ENCODE results near the gene ELF2.
"Not testable (repeated sequence)": the region's sequence is repeated elsewhere in the genome, so short reads cannot be mapped to it uniquely, and the experiment has no call there.

ELF2 gene

DNA sequence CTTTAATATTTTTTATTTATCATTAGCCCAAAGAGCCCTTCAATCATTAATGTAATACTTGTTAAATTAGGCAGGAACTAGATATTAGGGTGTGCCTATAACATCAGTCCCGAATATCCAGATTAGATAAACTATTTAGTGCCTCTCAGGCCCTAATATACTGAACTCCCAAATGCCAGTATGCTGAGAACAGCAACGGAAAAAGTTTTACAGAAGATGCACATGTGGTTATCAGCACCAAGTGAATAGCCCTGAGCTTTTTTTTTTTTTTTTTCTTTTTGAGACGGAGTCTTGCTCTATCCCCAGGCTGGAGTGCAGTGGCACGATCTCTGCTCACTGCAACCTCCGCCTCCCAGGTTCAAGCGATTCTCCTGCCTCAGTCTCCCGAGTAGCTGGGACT lies 13.0 kb upstream of the ELF2 start:
- in situ Hi-C loops (cut with MboI; ENCODE audit: low pct_unique_long_range_greater_than_20kb, low sequenced_read_pairs), result no loop called here

DNA sequence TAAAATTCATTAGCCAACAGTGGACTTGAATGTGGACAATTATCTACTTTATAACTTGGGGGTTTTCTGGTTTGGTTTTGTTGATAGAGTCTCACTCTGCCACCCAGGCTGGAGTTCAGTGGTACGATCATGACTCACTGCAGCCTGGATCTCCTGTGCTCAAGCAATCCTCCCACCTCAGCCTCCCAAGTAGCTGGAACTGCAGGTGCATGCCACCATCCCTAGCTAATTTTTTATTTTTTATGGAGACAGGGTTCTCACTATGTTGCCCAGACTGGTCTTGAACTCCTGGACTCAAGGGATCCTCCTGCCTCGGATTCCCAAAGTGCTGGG lies 12.4 kb upstream of the ELF2 start:
- in situ Hi-C loops (cut with MboI; ENCODE audit: low pct_unique_long_range_greater_than_20kb, low sequenced_read_pairs), result no loop called here
- DNase-seq, result no peak

More for the DNA sequence above, 13.0 kb upstream of the ELF2 start:
- no peak for DNase-seq

DNA sequence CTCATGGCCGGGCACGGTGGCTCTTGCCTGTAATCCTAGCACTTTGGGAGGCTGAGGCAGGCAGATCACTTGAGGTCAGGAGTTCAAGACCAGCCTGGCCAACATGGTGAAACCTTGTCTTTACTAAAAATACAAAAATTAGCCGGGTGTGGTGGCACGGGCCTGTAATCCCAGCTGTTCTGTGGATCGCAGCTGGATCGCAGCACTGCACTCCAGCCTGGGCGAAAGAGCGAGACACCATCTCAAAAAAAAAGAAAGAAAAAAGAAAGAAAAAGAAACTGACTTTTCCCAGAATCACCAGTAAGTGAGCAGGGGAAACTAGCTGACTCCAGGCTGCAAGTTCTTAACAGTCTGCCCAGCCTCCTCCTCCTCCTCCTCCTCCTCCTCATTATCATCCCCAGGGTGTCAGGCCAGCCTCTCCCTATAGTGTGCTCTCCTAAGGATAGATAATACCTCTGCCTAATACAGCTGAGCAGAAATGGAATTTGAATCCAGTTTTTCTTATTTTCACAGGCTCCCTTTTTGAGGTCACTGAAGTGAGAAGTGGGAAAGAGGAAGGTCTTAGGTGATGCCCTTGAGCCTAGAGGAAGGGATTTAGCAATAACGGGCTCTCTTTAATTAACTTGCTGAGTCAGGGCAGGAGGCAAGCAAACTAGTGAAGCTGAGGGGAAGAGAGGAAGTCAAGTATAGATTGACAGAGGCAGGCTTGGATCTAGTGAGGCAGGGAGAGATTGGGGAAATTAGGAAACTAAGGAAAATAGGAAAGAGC lies 11.8 kb upstream of the ELF2 start:
- peak; percentile 84 for DNase-seq
- in situ Hi-C loops (cut with MboI; ENCODE audit: low pct_unique_long_range_greater_than_20kb, low sequenced_read_pairs), result no loop called here

DNA sequence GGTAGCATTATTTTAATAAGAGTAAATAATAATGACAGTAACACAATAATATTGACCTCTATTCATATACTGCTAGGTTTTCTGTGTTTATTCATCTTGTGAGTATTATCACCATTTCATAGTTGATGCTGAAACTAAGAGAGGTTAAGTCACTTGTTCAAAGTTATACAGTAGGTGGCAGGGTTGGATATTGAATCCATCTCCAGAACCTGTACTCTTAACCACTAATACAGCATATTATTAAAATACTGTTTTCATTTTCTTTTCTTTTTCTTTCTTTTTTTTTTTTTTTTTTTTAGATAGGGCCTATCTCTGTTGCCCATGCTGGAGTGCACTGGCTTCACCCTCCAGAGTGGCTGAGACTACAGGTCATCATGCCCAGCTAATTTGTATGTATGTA lies 7.1 kb upstream of the ELF2 start:
- in situ Hi-C loops (cut with MboI; ENCODE audit: low pct_unique_long_range_greater_than_20kb, low sequenced_read_pairs), result no loop called here
- no peak for DNase-seq

DNA sequence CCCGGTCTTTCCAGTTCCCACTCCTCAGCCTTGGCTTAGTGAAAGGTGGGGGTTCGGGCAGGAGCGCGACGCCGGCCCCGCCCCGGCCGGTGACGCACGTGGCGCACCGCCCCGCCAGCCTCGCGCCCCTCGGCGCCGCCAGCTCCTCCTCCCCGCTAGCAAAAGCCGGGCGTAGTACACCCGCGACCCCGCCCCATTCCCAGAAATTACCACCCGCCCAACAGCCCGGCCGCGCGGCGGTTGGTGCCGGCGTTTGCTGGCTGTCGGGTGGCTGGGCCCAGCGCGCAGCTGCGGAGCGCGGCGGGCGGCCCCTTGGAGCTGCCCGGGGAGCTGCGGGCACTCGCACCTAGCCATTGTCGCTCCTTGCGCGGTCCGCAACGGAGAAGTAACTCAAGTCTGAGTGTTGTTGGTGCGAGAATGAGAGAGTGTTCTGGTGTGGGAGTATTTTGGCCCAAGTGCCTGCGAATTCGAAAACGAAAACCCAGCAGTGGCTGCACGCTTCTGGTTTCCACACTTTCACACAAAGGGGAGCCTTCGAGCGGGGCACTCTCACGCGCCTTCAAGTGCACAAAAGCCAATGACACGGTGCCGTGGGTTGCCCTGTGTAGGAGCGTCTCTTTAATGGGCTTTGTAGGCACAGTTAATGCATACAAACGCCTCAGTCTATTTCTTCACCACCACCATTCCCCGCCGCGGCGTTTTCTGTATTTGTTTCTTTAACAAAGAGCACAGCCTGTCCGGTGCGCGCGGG lies 1.0 kb upstream of the ELF2 start:
- in situ Hi-C loops (cut with MboI; ENCODE audit: low pct_unique_long_range_greater_than_20kb, low sequenced_read_pairs), result no loop called here
- peak; percentile 97 for DNase-seq

DNA sequence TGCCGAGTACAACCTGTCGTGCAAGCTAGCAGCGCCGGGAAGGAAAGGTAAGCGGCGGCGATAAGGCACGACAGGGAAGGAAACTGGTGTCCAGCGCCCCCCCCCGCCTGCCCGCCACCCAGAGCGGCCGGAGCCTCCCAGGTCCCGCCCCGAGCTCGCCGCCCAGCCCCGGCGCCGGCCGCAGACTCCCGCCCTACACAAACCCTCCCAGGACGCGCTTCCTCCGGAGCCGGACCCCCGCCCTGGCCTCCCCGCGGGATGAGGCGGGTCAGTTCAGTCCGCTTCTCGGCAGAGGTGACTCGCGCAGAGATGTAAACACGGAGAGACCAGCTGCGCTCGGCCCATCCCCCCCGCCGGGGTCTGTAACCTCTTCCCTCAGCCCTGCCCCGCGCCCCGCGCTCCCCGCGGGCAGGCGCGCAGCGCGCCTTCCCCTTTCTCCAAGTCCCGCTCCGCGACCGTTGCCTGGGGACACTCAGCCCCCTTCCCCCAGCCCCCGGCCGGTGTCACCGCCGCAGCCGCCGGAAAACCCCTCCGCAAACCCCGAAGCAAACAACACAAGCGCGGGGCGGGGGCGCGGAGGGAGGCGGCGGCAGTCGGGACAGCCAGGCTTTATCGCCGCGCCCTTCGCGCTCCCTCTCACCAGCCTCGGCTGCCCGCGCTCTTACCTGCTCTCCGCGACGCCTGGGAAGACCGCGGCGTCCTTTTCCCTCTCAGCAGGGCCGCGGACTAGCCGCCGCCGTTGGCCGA lies 543 bp downstream of the ELF2 start:
- in situ Hi-C loops (cut with MboI; ENCODE audit: low pct_unique_long_range_greater_than_20kb, low sequenced_read_pairs), result no loop called here
- DNase-seq, result peak; percentile 83

DNA sequence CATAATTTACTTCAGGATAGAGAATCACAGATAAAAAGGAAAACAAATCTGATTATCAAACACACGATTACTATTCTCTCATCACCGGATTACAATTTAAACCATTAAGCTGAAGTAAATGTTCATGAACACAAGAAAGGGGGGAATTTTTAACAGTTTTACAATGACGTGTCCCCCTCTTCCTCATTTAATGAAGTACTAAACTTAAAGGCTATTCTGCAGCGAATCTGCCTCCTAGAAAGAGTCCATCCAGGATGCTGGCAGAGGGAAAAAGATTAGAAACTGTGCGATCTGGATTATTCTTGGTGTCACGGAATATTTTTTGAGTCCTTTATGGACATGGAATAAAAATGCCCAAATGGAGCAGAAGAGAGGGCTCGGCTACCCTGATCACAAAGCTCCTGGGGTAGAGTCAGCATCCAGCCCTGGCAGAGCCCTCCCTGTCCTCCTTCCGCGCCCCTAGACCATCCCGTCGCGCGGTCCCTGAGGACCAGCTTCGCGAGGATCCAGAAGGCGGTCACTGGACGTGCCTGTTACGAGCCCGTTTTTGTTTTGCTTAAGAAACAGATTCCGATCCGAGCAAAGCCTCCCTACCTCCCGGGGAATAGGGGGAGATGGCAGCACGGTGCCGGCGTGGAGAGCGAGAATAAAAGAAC lies 1.2 kb downstream of the ELF2 start:
- in situ Hi-C loops (cut with MboI; ENCODE audit: low pct_unique_long_range_greater_than_20kb, low sequenced_read_pairs), result no loop called here
- DNase-seq, result peak; percentile 53

DNA sequence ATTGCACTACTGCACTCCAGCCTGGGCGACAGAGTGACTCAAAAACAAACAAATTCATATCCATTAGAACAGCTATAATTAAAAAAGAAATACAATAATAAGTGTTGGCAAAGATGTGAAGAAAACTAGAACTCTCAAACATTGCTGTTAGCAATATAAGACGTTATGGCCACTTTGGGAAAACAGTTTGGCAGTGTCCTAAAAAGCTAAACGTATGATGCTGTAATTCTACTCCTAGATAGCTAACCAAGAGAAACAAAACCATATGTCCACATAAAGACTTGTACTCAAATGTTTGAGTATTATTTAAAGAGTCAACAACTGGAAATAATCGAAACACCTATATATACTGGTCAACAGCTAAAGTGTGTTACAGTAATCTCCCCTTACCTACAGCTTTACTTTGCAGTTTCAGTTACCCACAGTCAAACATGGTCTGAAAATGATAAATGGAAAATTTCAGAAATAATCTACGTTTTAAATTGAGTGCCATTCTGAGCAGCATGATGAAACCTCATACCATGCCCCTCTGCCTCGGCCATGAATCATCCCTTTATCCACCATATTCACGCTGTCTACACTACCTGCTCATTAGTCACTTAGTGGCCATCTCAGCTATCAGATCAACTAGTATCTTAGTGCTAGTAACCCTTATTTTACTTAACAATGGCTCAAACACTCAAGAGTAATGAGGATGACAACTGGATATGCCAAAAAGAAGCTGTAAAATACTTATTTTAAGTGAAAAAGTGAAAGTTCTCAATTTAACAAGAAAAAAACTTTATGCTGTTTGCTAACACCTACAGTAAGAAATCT lies 4.9 kb downstream of the ELF2 start:
- in situ Hi-C loops (cut with MboI; ENCODE audit: low pct_unique_long_range_greater_than_20kb, low sequenced_read_pairs), result no loop called here
- DNase-seq, result no peak

DNA sequence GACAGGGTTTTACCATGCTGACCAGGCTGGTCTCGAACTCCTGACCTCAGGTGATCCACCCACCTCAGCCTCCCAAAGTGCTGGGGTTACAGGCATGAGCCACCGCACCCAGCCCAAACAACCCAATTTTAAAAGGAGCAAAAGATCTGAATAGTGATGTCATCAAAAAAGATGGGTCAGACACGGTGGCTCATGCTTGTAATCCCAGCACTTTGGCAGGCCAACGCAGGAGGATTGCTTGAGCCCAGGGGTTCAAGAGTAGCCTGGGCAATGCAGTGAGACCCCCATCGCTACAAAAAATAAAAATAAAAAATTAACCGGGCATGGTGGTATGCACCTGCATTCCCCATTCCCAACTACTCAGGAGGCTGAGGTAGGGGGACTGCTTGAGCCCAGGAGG lies 6.1 kb downstream of the ELF2 start:
- in situ Hi-C loops (cut with MboI; ENCODE audit: low pct_unique_long_range_greater_than_20kb, low sequenced_read_pairs), result no loop called here
- DNase-seq, result no peak

DNA sequence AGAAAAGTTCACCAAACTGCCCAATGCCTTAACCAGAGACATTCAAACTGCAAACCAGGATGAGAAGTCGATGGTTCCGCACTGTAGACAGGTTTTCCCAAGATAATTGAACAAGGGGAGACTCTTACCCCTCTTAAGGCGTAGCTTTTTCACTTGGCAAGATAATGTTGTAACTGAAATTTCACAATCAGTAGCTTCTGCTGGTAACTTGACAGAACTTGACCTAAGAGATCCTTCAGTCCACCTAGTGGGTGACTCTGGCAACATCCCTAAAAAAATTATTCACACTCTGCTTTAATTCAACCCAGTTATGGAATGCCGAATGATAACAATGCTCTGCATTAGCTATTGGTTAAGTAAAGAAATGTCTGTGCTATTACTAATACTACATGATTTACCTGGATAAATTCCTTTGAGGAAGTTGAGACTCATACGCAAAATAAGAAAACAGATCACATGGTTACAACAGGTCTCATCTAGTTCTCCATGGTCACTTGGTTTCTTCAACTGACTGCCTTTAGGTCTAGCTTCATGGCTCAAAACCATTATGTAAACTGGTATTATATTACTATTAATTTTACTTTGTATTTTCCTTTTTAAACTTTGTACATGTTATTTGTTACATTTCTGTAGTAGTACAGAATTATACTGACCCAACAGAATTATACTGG lies 9.1 kb downstream of the ELF2 start:
- in situ Hi-C loops (cut with MboI; ENCODE audit: low pct_unique_long_range_greater_than_20kb, low sequenced_read_pairs), result no loop called here
- DNase-seq, result peak; percentile 75

DNA sequence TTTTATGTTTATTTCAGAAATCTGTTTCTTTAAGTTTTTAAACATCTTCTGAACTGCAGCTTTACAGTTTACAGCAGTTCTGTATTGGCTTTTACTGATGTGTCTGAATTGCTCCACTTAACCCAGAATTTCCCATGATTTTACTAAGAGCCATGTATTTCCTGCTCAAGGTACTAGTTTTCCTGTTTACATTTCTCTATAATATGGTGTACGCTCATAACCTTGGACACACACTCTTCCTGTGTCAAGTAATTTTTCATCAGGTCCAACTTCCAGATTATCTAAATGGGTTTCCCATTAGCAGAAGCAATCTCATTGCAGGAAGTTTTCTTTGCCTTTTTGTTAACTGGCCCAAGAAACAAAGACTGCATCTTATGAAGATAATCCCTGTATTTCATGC lies 12.3 kb downstream of the ELF2 start:
- no peak for DNase-seq
- in situ Hi-C loops (cut with MboI; ENCODE audit: low pct_unique_long_range_greater_than_20kb, low sequenced_read_pairs), result no loop called here

DNA sequence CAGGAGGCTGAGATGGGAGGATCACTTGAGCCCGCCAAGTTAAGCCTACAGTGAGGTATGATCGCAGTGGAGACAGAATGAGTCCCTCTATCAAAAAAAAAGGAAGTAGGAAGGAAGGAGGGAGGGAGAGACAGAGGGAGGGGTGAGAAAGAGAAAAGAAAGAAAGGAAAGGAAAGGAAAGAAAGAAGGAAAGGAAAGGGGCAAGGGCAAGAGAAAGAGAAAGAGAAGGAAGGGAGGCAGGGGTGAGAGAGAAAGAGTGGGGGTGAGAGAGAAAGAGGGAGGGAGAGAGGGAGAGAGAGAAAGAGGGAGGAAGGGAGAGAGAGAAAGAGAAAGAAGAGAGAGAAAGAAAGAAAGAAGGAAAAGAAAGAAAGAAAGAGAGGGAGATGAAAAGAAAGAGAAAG lies 13.2 kb downstream of the ELF2 start:
- in situ Hi-C loops (cut with MboI; ENCODE audit: low pct_unique_long_range_greater_than_20kb, low sequenced_read_pairs), result no loop called here
- peak; percentile 32 for DNase-seq

DNA sequence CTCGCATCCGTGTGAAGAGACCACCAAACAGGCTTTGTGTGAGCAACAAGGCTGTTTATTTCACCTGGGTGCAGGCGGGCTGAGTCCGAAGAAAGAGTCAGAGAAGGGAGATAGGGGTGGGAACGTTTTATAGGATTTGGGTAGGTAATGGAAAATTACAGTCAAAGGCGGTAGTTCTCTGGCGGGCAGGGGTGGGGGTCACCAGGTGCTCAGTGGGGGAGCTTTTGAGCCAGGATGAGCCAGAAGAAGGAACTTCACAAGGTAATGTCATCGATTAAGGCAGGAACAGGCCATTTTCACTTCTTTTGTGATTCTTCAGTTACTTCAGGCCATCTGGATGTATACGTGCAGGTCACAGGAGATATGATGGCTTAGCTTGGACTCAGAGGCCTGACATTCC lies 19.0 kb downstream of the ELF2 start:
- DNase-seq; in situ Hi-C loops (cut with MboI; ENCODE audit: low pct_unique_long_range_greater_than_20kb, low sequenced_read_pairs): not testable (repeated sequence)

DNA sequence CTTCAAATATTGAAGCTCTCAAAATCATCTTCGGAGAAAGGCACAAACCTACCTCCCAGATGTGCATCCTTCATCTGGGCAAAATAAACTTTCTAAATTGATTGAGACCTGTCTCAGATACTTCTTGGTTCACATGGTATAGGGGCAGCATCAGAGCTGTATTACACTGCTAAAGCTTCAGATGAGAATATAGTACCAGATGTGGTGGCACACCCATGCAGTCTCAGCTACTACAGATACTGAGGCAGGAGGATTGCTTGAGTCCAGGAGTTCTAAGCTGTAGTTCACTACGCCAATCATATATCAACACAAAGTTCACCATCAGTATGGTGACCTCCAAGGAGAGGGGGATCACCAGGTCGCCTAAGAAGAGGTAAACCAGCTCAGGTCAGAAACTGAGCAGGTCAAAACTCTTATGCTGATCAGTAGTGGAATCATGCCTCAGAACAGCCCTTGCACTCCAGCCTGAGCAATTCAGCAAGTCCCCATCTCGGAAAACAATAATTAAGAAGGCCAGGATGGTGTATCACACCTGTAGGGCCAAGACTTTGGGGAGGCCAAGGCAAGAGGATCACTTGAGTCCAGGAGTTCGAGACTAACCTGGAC lies 22.0 kb downstream of the ELF2 start:
- DNase-seq, result no peak
- in situ Hi-C loops (cut with MboI; ENCODE audit: low pct_unique_long_range_greater_than_20kb, low sequenced_read_pairs), result no loop called here

DNA sequence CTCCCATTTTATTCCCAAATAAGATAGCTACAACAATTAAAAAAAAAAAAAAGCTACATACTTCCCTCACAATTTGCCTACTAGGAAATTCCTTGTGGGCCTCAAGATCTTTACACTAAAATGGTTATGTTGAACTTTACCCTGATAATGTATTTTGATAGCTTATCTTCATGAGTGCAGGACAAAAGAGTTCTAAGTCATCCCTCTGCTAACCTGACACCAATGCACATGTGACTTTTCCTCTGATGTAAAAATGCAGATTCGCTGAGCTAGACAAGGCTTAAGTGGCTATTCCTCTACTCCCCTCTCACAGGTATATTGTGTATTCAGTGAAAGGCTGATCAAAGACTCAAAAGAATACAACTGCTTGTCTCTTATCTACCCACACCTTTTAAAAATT lies 22.5 kb downstream of the ELF2 start:
- DNase-seq, result no peak
- in situ Hi-C loops (cut with MboI; ENCODE audit: low pct_unique_long_range_greater_than_20kb, low sequenced_read_pairs), result no loop called here

DNA sequence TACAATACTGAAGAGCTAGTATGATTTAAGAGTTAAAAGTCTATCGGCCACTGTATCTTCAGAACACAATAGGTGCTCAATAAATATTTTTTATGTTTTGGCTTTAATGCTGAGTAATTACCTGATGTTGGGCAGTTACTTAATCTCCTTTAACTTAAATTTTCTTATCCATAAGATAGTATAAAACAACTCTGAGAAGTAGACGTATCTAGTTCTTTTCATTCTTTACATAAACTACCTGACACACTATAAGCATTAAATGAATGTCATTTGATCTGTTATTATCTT lies 22.9 kb downstream of the ELF2 start:
- no peak for DNase-seq
- in situ Hi-C loops (cut with MboI; ENCODE audit: low pct_unique_long_range_greater_than_20kb, low sequenced_read_pairs), result no loop called here

DNA sequence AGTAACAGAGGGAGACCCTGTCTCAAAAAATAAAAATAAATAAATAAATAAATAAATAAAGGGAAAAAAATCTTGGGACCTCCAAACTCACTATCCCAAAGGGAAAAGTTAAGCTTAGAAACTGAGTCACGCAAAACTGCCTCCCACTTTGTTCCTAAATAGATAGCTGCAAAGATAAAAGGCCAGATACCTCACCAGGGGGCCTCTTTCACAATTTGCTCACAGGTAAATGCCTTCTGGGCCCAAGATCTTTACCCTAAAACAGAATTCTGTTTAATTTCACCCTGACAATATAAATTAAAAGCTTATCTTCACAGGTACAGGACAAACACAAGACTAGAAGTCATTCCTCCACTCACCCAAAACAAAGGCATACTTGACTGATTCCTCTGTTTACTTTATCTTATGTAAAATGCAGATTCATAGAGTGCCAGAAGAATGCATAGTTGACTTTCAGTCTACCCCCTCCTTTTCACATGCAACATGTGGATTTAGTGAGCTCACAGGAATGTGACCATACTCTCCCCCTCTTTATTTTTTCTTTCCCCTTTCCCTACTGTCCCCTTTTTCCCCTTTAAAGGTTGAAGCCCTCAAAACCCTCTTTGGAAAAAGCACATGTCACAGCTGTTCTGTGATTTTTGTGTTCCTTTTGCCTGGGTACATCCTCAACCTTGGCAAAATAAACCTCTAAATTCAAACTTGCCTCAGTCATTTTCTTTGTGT lies 23.4 kb downstream of the ELF2 start:
- DNase-seq, result no peak
- in situ Hi-C loops (cut with MboI; ENCODE audit: low pct_unique_long_range_greater_than_20kb, low sequenced_read_pairs), result no loop called here

DNA sequence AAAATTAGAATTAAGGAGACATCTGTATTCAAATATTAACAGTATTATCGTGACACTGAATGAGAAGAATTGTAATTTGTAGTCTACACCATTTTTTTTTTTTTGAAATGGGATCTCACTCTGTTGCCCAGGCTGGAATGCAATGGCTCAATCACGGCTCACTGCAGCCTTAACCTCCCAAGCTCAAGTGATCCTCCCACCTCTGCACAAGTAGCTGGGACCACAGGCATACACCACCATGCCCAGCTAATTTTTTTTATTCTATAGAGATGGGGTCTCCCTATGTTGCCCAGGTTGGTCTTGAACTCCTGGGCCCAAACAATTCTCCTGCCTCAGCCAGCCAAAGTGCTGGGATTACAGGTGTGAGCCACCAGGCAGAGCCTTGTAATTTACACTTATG lies 24.8 kb downstream of the ELF2 start:
- no peak for DNase-seq
- in situ Hi-C loops (cut with MboI; ENCODE audit: low pct_unique_long_range_greater_than_20kb, low sequenced_read_pairs), result no loop called here
